ENCODE results near the gene ERICH6.

GRCh38 chr3:150610785-150611184, 92.9 kb downstream of the ERICH6 start:
- no peak for TF ChIP-seq POLR2A (IDR thresholded peaks at IDR 0.05)
- TF ChIP-seq, protein P1, sequence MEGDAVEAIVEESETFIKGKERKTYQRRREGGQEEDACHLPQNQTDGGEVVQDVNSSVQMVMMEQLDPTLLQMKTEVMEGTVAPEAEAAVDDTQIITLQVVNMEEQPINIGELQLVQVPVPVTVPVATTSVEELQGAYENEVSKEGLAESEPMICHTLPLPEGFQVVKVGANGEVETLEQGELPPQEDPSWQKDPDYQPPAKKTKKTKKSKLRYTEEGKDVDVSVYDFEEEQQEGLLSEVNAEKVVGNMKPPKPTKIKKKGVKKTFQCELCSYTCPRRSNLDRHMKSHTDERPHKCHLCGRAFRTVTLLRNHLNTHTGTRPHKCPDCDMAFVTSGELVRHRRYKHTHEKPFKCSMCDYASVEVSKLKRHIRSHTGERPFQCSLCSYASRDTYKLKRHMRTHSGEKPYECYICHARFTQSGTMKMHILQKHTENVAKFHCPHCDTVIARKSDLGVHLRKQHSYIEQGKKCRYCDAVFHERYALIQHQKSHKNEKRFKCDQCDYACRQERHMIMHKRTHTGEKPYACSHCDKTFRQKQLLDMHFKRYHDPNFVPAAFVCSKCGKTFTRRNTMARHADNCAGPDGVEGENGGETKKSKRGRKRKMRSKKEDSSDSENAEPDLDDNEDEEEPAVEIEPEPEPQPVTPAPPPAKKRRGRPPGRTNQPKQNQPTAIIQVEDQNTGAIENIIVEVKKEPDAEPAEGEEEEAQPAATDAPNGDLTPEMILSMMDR (IDR thresholded peaks at IDR 0.05), result no peak

Measured in testis (tissue), 2 donors.